Gastroesophageal sphincter (tissue), 4 donors: Measurements from ENCODE around the gene DIAPH3. TPM values are rescaled to one million over a fixed set of nuclear protein-coding genes. Genes with fewer than 3 reads are reported as not detected.

Source experiments
- ATAC-seq: fragments of 150-250 bp; one replicate; pipeline ENCODE4 v1.9.1; 2016; ENCODE audit warnings: mild to moderate bottlenecking, moderate library complexity
- H3K27ac ChIP-seq, 4 donors: fragments of 200-600 bp; sonication (generic) in 3 of 4; 1 replicate in 3 of 4; 2 replicates in 1 of 4; pipeline ENCODE4 v1.5.1; 2016 to 2019
- H3K27me3 ChIP-seq: fragments of 200-600 bp; sonication (generic); one replicate; pipeline ENCODE4 v1.5.1; 2019
- H3K36me3 ChIP-seq, 2 donors: fragments of 200-600 bp; sonication (generic); one replicate each; pipeline ENCODE4 v1.5.1; 2019; ENCODE audit warnings: control low read depth in 1 of 2
- H3K4me1 ChIP-seq, 3 donors: fragments of 200-600 bp; sonication (generic); 1 replicate in 2 of 3; 2 replicates in 1 of 3; pipeline ENCODE4 v1.5.1; 2016 to 2019; ENCODE audit warnings: control low read depth in 2 of 3
- H3K4me3 ChIP-seq, 2 donors: fragments of 200-600 bp; sonication (generic); one replicate each; pipeline ENCODE4 v1.5.1; 2019; ENCODE audit warnings: mild to moderate bottlenecking in 1 of 2, moderate library complexity in 1 of 2
- H3K9me3 ChIP-seq, 3 donors: fragments of 200-600 bp; sonication (generic); one replicate each; pipeline ENCODE4 v1.5.1; 2017 to 2019; ENCODE audit warnings: control low read depth in 2 of 3
- EP300 ChIP-seq: sonication (generic); formaldehyde crosslinking; IDR thresholded peaks from one replicate; pipeline ENCODE4 v1.6.1; 2017; ENCODE audit warnings: antibody characterized with exemption, mild to moderate bottlenecking
- POLR2A ChIP-seq, 2 donors: fragments of 450-650 bp; IDR thresholded peaks; one replicate each; pipeline ENCODE4 v1.6.1; 2017; ENCODE audit warnings: antibody characterized with exemption in 2 of 2, mild to moderate bottlenecking in 2 of 2, moderate library complexity in 1 of 2
- POLR2AphosphoS5 ChIP-seq: sonication (generic); formaldehyde crosslinking; IDR thresholded peaks from one replicate; pipeline ENCODE4 v1.6.1; 2017; ENCODE audit warnings: antibody characterized with exemption
- WGBS, 2 donors: methylation state at CpG; one replicate each; pipeline ENCODE4 v1.1.5; 2018; ENCODE audit warnings: low coverage in 1 of 2; 5-methylcytosine and 5-hydroxymethylcytosine counted together
- total RNA-seq, 4 donors: library from RNA; depleted of rRNA; stranded (reverse); fragments of >200 nt; gene quantifications; one replicate each; pipeline ENCODE4 v1.1.0, GENCODE V29; 2016
- TF ChIP-seq, protein P1 (sequence below), 4 experiments: fragments of 200-600 bp in 2 of 4; fragments of 450-650 bp in 2 of 4; sonication (generic) in 1 of 4; IDR thresholded peaks; one replicate each; pipeline ENCODE4 v1.5.1; 2017 to 2019; ENCODE audit warnings: antibody characterized with exemption in 4 of 4, mild to moderate bottlenecking in 2 of 4, moderate library complexity in 2 of 4

DIAPH3 gene
- total RNA-seq, 4 donors from 2014 or later = 0.13 to 1.7 (median 0.49) TPM; not detected in 1

DNA sequence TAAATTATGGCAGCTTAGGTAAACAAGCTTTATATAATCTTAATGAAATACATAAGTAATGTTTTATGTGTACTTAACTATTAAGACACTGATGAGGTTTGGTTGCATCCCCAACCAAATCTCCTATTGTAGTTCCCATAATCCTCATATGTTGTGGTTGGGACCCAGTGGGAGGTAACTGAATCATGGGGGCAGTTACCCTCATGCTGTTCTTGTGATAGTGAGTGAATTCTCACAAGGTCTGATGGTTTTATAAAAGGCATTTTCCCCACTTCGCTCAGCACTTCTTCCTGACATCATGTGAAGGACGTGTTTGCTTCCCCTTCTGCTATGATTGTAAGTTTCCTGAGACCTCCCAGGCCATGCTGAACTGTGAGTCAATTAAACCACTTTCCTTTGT lies 212.7 kb downstream of the DIAPH3 start:
- no peak for ATAC-seq

DNA sequence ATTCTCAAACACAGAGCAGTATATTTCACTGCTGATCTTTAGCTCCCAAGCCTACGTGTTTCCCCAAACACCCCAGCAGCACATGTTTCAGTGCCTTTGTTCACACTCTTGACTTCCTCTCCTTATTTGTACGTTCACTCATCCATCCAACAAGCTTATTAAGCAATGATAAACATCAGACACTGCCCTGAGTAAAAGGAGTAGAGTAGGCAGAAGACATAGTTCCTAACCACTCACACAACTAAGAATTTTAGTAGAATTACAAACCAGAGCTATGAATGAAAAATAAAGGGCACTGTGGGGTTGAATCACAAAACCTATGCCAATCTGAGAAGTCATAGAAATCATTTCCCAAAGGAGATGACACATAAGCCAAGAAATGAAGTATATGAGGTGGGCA lies 213.5 kb downstream of the DIAPH3 start:
- no peaks in the 10 kb centered on the region for H3K36me3 ChIP-seq
- no peaks in the 10 kb centered on the region for H3K9me3 ChIP-seq
- no peak overlapping the region for H3K4me3 ChIP-seq
- no peak for ATAC-seq
- TF ChIP-seq POLR2AphosphoS5 = no peak
- TF ChIP-seq, protein P1, sequence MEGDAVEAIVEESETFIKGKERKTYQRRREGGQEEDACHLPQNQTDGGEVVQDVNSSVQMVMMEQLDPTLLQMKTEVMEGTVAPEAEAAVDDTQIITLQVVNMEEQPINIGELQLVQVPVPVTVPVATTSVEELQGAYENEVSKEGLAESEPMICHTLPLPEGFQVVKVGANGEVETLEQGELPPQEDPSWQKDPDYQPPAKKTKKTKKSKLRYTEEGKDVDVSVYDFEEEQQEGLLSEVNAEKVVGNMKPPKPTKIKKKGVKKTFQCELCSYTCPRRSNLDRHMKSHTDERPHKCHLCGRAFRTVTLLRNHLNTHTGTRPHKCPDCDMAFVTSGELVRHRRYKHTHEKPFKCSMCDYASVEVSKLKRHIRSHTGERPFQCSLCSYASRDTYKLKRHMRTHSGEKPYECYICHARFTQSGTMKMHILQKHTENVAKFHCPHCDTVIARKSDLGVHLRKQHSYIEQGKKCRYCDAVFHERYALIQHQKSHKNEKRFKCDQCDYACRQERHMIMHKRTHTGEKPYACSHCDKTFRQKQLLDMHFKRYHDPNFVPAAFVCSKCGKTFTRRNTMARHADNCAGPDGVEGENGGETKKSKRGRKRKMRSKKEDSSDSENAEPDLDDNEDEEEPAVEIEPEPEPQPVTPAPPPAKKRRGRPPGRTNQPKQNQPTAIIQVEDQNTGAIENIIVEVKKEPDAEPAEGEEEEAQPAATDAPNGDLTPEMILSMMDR (IDR thresholded peaks at IDR 0.05) = no peak
- TF ChIP-seq POLR2A (IDR thresholded peaks at IDR 0.05) = no peak
- no peak for TF ChIP-seq EP300
- H3K27ac ChIP-seq = no peak overlapping the region
- 85 to 86% methylated on average over 2 of the region's 2 CpGs for WGBS, 2 donors
- H3K27me3 ChIP-seq = no peaks in the 10 kb centered on the region
- H3K4me1 ChIP-seq = no peaks in the 10 kb centered on the region

More for the DNA sequence above, 212.7 kb downstream of the DIAPH3 start:
- Histone ChIP-seq H3K27me3 (no peaks in the 10 kb centered on the region), H3K4me3 (no peak overlapping the region), H3K27ac (no peak overlapping the region), H3K4me1 (no peaks in the 10 kb centered on the region), H3K36me3 (no peaks in the 10 kb centered on the region), H3K9me3 (peaks cover 0 to under 1% (median 0%) of the 10 kb centered on the region in 3 donors)
- 78 to 93% methylated on average over 2 of the region's 2 CpGs for WGBS, 2 donors
- TF ChIP-seq POLR2AphosphoS5 (no peak), EP300 (no peak), POLR2A (IDR thresholded peaks at IDR 0.05) (no peak)
- TF ChIP-seq, protein P1 (IDR thresholded peaks at IDR 0.05) = no peak

DNA sequence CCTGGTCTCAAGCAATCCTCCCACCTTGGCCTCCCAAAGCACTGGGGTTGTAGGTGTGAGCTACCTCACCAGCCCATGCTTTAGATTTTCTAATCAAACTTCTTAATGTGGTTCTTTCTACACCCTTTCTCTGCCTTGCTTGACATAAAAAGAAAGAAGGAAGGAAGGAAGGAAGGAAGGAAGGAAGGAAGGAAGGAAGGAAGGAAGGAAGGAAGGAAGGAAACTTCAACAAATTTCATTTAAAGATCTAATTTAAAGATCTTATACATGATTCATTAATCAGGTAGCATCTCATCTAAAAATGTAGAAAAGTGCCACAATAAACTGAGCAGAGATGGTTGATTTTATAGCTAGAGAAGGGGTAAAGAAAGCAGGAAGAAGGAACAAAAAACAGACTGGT lies 215.0 kb downstream of the DIAPH3 start:
- H3K9me3 ChIP-seq = no peaks in the 10 kb centered on the region
- H3K4me3 ChIP-seq = no peak overlapping the region
- H3K36me3 ChIP-seq = no peaks in the 10 kb centered on the region
- H3K27me3 ChIP-seq = no peaks in the 10 kb centered on the region
- TF ChIP-seq POLR2A (IDR thresholded peaks at IDR 0.05) (no peak), EP300 (no peak), POLR2AphosphoS5 (no peak)
- TF ChIP-seq, protein P1 (IDR thresholded peaks at IDR 0.05) = no peak
- no peak for ATAC-seq
- no peaks in the 10 kb centered on the region for H3K4me1 ChIP-seq
- H3K27ac ChIP-seq = no peak overlapping the region

DNA sequence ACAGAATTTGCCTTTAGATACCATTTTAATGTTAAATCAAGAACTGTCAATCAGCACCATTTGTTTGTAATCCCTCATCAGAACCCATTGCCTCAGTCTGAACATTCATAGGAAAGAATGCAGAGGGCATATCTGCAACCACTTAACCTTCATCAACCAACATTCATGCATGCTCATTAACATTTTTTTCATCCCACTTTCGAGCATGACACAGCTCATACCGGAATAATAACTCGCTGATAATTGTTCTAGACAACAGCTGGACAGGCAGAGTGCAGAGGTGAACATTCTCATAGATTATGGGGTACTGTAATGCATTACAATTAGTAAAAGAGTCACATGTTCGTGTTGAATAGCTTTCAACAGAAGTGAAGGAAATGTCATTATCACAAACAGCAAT lies 216.8 kb downstream of the DIAPH3 start:
- 66 to 91% methylated on average over 4 of the region's 4 CpGs for WGBS, 2 donors
- H3K27me3 ChIP-seq = no peaks in the 10 kb centered on the region
- H3K36me3 ChIP-seq = no peaks in the 10 kb centered on the region
- no peaks in the 10 kb centered on the region for H3K9me3 ChIP-seq
- H3K27ac ChIP-seq = no peak overlapping the region
- H3K4me3 ChIP-seq = no peak overlapping the region
- TF ChIP-seq POLR2A (IDR thresholded peaks at IDR 0.05) (no peak), POLR2AphosphoS5 (no peak), EP300 (no peak)
- TF ChIP-seq, protein P1 (IDR thresholded peaks at IDR 0.05) = no peak
- no peaks in the 10 kb centered on the region for H3K4me1 ChIP-seq
- ATAC-seq = no peak

DNA sequence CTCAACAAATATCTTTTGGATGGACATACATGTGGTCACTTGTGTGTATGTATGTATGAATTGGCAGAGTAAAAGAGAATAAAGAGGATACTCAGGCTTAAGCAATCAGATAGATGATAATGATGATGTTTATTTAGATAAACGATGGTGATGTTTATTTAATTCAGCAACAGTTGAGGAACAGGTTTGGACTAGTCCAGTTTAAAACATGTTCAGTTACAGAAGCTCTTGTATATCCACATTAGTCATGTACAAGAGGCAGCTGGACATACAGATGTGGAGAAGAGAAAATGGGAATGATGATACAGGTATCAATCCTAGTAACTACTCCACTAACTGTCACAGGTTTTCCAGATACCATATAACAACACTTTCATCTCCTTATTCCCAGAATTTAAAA lies 232.1 kb downstream of the DIAPH3 start:
- Histone ChIP-seq H3K9me3 (peaks cover 0 to 16% (median 0%) of the 10 kb centered on the region in 3 donors), H3K27me3 (no peaks in the 10 kb centered on the region), H3K4me3 (no peak overlapping the region), H3K36me3 (no peaks in the 10 kb centered on the region), H3K27ac (no peak overlapping the region), H3K4me1 (no peaks in the 10 kb centered on the region)
- no peak for TF ChIP-seq EP300
- TF ChIP-seq POLR2AphosphoS5 = no peak
- TF ChIP-seq, protein P1 (IDR thresholded peaks at IDR 0.05) = no peak
- TF ChIP-seq POLR2A (IDR thresholded peaks at IDR 0.05) = no peak
- no peak for ATAC-seq
- 25 to 52% methylated on average over 1 of the region's 1 CpG for WGBS, 2 donors
